Stimulated activated CD8-positive, alpha-beta memory T cell treated with anti-CD3 and anti-CD28 coated beads, Interleukin-2, amount 100 ng/mL, for 1 hour (primary cell): ENCODE data around the gene TBX15.

Experiments
- DNase-seq, 2 donors: peaks; one replicate each; pipeline ENCODE4 v3.0.0-alpha.2; 2020; ENCODE audit warnings: low read depth in 2 of 2

TBX15 gene

DNA sequence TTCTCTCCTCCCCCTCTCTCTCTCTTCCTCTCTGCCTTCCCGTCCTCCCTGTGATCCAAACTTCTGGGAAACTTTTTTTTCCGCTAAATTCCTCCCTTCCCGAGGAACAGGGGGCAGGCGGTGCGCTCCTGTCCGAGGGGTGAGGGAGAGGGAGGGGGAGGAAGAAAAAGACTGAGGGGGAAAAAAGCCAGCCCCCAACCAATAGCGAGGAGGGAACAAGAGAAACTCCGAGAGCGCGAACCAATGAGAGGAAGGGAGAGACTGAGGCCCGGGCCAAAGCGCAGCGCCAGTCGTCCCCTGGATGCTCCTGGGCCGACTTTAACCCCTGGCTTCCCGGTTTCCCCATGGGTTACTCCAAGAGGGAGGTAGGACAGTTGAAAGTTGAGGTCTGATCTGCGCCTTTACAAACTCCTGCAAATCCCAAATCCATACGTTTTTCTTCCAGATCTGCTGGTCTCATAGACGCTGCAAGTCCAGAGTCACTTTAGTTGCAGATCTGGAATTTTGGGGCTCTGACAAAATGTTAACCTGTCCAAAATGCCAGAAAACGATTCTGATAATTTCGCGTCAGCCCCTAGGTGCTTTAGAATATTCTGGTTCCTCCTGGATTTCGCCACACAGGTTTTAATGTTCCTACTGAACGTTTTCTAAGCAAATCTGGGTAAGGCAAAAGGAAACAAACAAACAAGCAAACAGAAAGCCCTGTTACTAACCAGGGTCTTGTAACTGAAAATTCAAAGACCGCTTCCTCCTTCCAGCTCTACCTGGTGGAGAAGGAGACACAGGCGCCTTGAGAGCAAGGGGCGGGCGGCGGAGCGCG lies at the start of gene TBX15:
Gene TBX15 (minus strand): TSS at position 158 of the 820 bp plus-strand sequence. CDS start 548 bp downstream, outside the sequence.
- DNase-seq, result no peak

GRCh38 chr1:119034359-119034758 lies 46.2 kb upstream of the TBX15 start:
- DNase-seq, result no peak

DNA sequence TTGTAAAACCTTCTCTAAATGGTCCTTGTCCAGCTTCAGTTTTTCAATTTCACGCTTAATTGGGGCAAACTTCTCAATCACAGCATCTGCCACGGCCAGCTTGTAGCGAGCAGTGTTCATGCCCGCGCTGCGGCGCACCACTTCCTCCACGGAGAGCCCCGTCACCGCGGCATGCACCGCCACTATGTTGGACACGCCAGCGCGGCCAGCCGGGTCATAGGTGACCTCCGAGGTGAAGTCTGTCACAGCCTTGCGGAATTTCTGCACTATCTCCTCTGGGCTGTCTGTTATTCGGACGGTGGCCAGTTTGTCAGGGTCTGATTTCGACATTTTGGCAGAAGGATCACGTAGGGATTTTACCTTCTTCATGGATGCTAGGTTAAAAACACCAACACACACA lies 44.8 kb upstream of the TBX15 start:
- no peak for DNase-seq

DNA sequence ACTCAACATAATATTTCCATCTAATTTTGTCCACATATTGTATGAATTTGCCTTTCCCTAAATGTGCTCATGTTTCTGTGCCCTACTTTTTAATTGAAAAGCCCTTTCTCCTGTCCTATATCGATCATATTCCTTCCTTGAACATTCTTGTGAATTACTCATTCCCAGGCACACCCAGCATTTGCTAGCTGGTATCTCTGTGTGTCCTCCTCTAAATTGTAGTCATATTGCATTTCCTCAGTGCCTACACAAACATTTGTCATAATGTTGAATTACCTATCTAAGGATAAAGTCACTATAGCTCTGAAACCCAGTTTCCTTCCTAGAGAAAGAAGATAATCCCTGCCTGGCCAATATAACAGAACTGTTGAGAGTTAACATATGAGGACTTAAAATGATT lies 39.6 kb upstream of the TBX15 start:
- no peak for DNase-seq

DNA sequence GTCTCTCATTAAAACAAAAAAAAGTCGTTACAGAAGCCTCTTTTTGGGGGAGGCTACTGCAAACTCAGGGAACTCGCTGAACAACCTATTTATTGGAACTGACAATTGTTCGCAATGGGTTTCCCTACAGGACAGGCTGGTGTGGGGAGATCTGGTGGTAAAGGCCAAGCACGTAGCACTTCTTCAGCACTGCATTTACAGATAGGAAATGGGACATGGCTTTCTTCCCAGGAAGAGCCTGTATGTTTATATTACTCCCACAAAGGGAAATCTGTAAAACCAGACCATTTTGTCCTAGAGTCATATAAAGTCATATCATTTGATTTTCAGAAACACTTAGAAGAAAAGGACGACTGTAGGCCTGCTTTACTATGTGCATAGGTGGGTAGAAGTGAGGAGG lies 38.8 kb upstream of the TBX15 start:
- DNase-seq, result no peak

DNA sequence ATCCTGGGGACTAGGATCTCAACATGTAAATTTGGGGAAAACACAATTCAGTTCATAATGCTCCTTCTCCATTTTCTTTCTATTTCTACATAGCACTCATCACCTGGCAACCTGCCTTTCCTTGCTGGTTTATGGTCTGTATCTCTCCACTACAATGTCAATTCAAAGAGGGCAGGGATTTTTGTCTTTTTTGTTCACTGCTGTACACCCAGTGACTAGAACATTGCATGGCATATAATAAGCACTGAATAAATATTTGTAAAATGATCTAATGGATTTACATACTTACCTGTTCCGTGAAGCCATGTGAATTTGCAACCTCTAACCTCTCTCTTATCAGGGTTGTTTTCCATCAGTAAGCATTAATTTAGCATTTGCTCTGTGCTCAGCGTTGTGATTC lies 27.4 kb upstream of the TBX15 start:
- DNase-seq, result no peak

DNA sequence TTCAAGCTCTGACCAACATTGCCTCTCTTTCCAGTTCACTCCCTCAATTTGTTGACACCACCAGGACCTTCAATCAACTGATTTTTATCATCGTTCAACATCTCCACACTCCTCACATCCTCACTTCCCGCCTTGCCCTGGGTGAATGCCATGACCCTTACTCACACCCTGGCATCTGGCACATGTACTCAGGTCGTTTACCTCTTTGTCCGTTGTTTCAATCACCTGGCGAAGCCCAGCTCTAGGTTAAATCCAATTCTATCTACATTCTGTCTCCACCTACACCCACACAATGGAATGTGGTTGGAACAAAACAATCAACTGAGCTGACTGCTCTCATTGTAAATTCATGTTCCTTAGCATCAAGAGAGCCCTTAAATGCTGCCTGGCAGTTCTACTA lies 24.2 kb upstream of the TBX15 start:
- no peak for DNase-seq

GRCh38 chr1:119011706-119012105 lies 23.6 kb upstream of the TBX15 start:
- DNase-seq, result no peak

DNA sequence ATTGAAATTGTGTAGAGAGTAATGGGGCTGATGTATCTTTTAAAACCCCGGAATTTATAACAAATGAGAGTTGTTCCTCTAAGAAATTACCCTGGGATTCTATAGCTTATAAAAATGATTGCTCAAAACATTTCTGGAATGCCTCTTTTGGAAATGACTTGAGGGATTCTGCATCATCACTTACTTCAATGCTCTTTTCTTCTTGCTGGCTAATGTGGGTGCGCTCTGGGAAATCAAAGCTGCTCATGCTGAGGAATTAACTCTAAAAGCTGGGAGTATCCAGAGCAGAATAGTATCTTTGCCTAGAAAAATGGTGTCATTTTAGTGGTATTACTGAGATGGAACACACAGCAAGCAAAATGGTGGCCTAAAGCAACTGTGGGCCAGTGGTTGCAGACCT lies 23.0 kb upstream of the TBX15 start:
- no peak for DNase-seq

DNA sequence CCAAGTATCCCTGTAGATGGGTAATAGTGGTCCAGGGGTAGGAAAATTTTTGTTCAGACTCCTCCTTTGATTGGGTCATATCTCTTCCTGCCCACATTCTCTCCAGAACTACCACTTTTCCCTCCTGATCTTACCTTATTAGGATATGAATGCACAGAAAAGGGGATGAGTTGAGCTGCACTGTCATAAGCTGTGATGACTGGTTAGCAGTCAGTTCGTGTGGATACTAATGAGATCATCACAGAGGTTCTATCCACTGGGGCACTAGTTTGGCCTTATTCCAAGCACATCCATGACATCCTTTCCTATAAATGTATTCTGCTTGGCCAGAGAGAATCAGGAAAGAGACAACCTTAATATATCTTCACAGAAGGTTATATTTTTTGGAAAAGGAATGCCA lies 22.1 kb upstream of the TBX15 start:
- no peak for DNase-seq

- no peak for DNase-seq
Observed at GRCh38 chr1:119009312-119009655, 21.1 kb upstream of the TBX15 start.

GRCh38 chr1:119008483-119009311 lies 20.6 kb upstream of the TBX15 start:
- no peak for DNase-seq

DNA sequence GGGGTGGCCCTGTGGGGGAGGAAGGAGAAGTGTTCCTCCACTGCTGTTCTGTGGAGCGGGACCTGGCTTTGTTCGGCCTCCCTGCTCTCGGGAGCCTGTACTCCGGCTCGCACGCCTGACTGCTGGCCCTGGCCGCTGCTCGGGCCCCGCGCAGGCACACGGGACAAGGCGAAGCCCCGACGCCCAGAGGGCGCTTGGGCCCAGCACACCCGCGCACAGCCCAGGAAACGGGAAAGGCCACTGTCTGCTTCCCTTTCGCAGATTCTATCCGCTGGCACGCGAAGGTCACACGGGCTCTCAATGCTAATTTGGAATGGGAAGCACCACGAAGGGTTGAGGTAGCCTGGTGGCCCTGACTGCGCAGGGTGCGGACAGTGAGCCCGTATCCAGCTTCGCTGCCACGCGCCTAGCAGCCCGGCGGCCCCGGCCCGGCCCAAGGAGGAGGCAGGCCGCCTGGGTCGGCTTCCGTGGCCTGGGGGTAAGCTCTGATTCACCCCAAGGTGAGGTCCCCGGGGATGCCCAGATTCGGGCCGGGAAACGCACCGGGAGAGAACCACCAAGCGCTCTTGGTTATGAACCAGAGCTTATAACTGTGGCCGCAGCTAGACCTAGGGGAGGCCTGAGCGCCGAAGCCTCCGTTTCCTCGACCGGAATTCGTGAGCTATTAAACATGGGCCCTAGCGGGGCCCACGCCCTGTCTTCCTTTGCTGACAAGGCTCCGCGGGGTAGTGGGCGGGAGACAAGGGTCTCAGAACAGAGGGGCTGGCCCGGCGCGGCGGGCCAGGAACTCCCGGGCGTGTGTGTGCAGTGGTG lies 19.7 kb upstream of the TBX15 start:
- DNase-seq, result no peak

GRCh38 chr1:119007339-119007669 lies 19.2 kb upstream of the TBX15 start:
- DNase-seq, result no peak

- no peak for DNase-seq
Observed at GRCh38 chr1:119006406-119007279, 18.5 kb upstream of the TBX15 start.

DNA sequence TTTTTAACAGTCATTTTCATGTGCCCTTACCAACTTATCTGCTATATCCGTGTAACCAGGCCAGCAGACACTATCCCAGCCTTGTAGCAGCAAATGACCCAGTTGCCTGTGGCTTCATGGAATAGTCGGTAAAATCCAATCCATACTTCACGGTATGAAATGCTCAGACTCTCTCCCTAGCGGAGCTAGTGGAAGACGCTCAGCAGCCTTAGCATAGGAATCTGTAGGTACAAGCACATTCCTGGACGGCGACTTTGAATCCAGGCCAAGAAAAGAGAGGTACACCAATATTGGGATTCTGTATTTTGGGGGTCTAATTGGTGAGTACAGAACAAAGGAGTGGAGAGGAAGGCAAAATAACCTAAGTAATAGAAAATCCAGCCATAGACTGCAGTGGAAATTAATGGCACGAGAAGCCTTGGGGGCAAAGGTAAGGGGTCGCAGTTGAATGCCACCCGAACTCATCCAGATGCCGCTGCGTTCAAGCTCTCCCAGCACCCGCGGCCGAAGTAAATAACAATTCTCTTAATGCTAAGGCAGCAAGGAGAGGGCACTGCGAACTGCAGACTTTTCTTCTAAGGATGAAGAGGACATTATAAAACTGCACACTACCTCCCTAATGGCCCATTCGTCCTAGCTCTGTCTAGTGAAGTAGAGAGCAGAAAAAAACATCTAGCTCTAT lies 17.7 kb upstream of the TBX15 start:
- no peak for DNase-seq

GRCh38 chr1:119004781-119005180 lies 16.6 kb upstream of the TBX15 start:
- no peak for DNase-seq

GRCh38 chr1:119004129-119004527 lies 16.0 kb upstream of the TBX15 start:
- DNase-seq, result no peak

- DNase-seq, result no peak
Observed at GRCh38 chr1:119003413-119004128, 15.4 kb upstream of the TBX15 start.

- DNase-seq, result no peak
Observed at GRCh38 chr1:119002028-119002686, 14.0 kb upstream of the TBX15 start.
